B cell (primary cell): ENCODE data around the gene RFX4. TPM values are rescaled to one million over a fixed set of nuclear protein-coding genes. Genes with fewer than 3 reads are reported as not detected.
"Not testable (repeated sequence)": the region's sequence is repeated elsewhere in the genome, so short reads cannot be mapped to it uniquely, and the experiment has no call there.

Source experiments
- ATAC-seq: fragments of 200-7000 bp; cut with Tn5 transposase; one replicate; pipeline ENCODE4 v1.10.0; 2021; ENCODE audit warnings: low read depth, mild to moderate bottlenecking, moderate number of reproducible peaks, moderate library complexity
- CTCF ChIA-PET: fragments of 350-600 bp; sonication (Branson Sonifier 250); formaldehyde crosslinking; loops from one replicate; lab custom pipeline; 2021; ENCODE audit warnings: antibody characterized with exemption, inconsistent platforms; lab: Charles Lee
- POLR2A ChIA-PET: fragments of 350-600 bp; sonication (Branson Sonifier 250); formaldehyde crosslinking; loops from one replicate; lab custom pipeline; 2021; ENCODE audit warnings: antibody characterized with exemption; lab: Charles Lee
- DNase-seq: peaks from one replicate; pipeline ENCODE4 v3.0.0; 2013
- H2AFZ ChIP-seq: 2 replicates; pipeline ENCODE4 v1.6.1; 2012; ENCODE audit warnings: mild to moderate bottlenecking, low read depth, low read length; ENCODE audit not compliant: insufficient read depth, poor library complexity, severe bottlenecking
- H3K27ac ChIP-seq, 2 donors: 1 replicate in 1 of 2; 2 replicates in 1 of 2; pipeline ENCODE4 v1.5.1; 2012 to 2013; ENCODE audit warnings: low read length in 2 of 2, mild to moderate bottlenecking in 2 of 2, moderate library complexity in 1 of 2
- H3K27me3 ChIP-seq, 4 experiments: fragments of 200-600 bp in 1 of 4; sonication (generic) in 1 of 4; replicated peaks in 1 of 4; 1 replicate in 2 of 4; 2 replicates in 2 of 4; pipeline versions ENCODE4 v1.6.1 to v1.7.0; 2013 to 2016; ENCODE audit warnings: low read length in 3 of 4, mild to moderate bottlenecking in 2 of 4, mixed read lengths in 1 of 4, moderate library complexity in 1 of 4; ENCODE audit not compliant: insufficient read depth in 4 of 4, control insufficient read depth in 3 of 4; ENCODE audit errors: control extremely low read depth in 1 of 4
- H3K36me3 ChIP-seq, 2 experiments: replicated peaks in 1 of 2; 1 replicate in 1 of 2; 2 replicates in 1 of 2; pipeline versions ENCODE4 v1.6.1 to v1.7.1; 2013; ENCODE audit warnings: low read length in 1 of 2; ENCODE audit not compliant: insufficient read depth in 2 of 2, control insufficient read depth in 1 of 2; ENCODE audit errors: control extremely low read depth in 1 of 2, extremely low read depth in 1 of 2
- H3K4me1 ChIP-seq, 2 donors: fragments of 200-600 bp in 1 of 2; sonication (generic) in 1 of 2; 1 replicate in 1 of 2; 2 replicates in 1 of 2; pipeline versions ENCODE4 v1.5.1 to v1.6.1; 2013 to 2017; ENCODE audit warnings: low read length in 2 of 2; ENCODE audit not compliant: control insufficient read depth in 2 of 2, insufficient read depth in 2 of 2
- H3K4me2 ChIP-seq: replicated peaks from 2 replicates; pipeline ENCODE3; 2012; ENCODE audit warnings: mild to moderate bottlenecking, low read depth, low read length; ENCODE audit not compliant: poor library complexity, severe bottlenecking
- H3K4me3 ChIP-seq, 5 experiments: fragments of 200-600 bp in 1 of 5; sonication (generic) in 1 of 5; 1 replicate in 3 of 5; 2 replicates in 2 of 5; pipeline versions ENCODE4 v1.5.1 to v1.7.0; 2011 to 2016; ENCODE audit warnings: low read length in 4 of 5, mild to moderate bottlenecking in 4 of 5, low read depth in 2 of 5, control low read depth in 1 of 5, moderate library complexity in 1 of 5; ENCODE audit not compliant: insufficient read depth in 1 of 5; ENCODE audit errors: control extremely low read depth in 1 of 5, extremely low read depth in 1 of 5
- H3K79me2 ChIP-seq: fragments of 200-600 bp; sonication (generic); one replicate; pipeline ENCODE4 v1.6.0; 2016; ENCODE audit warnings: low read length; ENCODE audit not compliant: control insufficient read depth, insufficient read depth
- H3K9ac ChIP-seq: fragments of 200-600 bp; sonication (generic); 2 replicates; pipeline ENCODE4 v1.6.1; 2017; ENCODE audit warnings: mild to moderate bottlenecking, low read length, moderate library complexity
- H3K9me3 ChIP-seq, 3 donors: one replicate each; pipeline versions ENCODE4 v1.6.1 to v1.7.1; 2013; ENCODE audit warnings: low read length in 2 of 3; ENCODE audit not compliant: control insufficient read depth in 2 of 3, insufficient read depth in 1 of 3; ENCODE audit errors: control extremely low read depth in 1 of 3
- H4K20me1 ChIP-seq: 2 replicates; pipeline ENCODE4 v1.6.0; 2012; ENCODE audit warnings: mild to moderate bottlenecking, low read length; ENCODE audit not compliant: insufficient read depth, control insufficient read depth, poor library complexity, severe bottlenecking
- H3K27ac Mint-ChIP-seq: one replicate; pipeline ENCODE4 v1.8.0; 2021; ENCODE audit warnings: mixed read lengths
- H3K27me3 Mint-ChIP-seq: one replicate; pipeline ENCODE4 v1.8.0; 2021; ENCODE audit warnings: mixed read lengths
- H3K4me1 Mint-ChIP-seq: one replicate; pipeline ENCODE4 v1.8.0; 2021; ENCODE audit warnings: mixed read lengths
- H3K4me3 Mint-ChIP-seq: one replicate; pipeline ENCODE4 v1.8.0; 2021; ENCODE audit warnings: mixed read lengths
- H3K9me3 Mint-ChIP-seq: one replicate; pipeline ENCODE4 v1.8.0; 2022; ENCODE audit warnings: mixed read lengths; ENCODE audit not compliant: insufficient read depth
- CTCF ChIP-seq: fragments of 200-600 bp; IDR thresholded peaks from one replicate; pipeline ENCODE4 v1.8.0; 2022; ENCODE audit warnings: antibody characterized with exemption, mild to moderate bottlenecking
- EZH2 ChIP-seq: IDR thresholded peaks from 2 replicates; pipeline ENCODE4 v1.6.1; 2012; ENCODE audit warnings: borderline replicate concordance, low read depth, mild to moderate bottlenecking, moderate library complexity, low read length; ENCODE audit not compliant: insufficient read depth, poor library complexity, severe bottlenecking
- WGBS: methylation state at CpG from one replicate; pipeline ENCODE4 v1.1.5; 2013; ENCODE audit warnings: missing lambda C conversion rate; ENCODE audit not compliant: insufficient coverage; 5-methylcytosine and 5-hydroxymethylcytosine counted together
- intact Hi-C: fragments of 100-400 bp; cut with micrococcal nuclease; formaldehyde crosslinking; loops from one replicate; pipeline ENCODE4 v1.10.0; 2022
- polyA plus RNA-seq: library from polyadenylated mRNA; depleted of rRNA; stranded (reverse); fragments of >200 nt; gene quantifications from 2 replicates; pipeline ENCODE4 v1.2.3, GENCODE V29; 2012
- total RNA-seq, 2 donors: library from RNA; stranded (reverse); fragments of 120-200 nt in 1 of 2; gene quantifications; 1 replicate in 1 of 2; 2 replicates in 1 of 2; pipeline versions ENCODE4 v1.2.3 to v1.2.4, GENCODE V29; 2013 to 2022

The RFX4 gene
- total and polyA plus RNA-seq, 2 donors (not counting 1 experiment from before 2014, with no cell fraction given): not detected

- ChIA-PET CTCF (no interaction called here), POLR2A (no interaction called here)
- H2AFZ ChIP-seq: no peak overlapping the region
- H3K4me3 Mint-ChIP-seq: no peak overlapping the region
- H3K4me2 ChIP-seq: no peak overlapping the region
- 95% methylated on average over 3 of the region's 4 CpGs for WGBS
- no peaks in the 10 kb centered on the region for H4K20me1 ChIP-seq
- no peaks in the 10 kb centered on the region for H3K4me1 Mint-ChIP-seq
- ATAC-seq (no peak), DNase-seq (no peak)
- intact Hi-C loops: no loop called here
- H3K36me3 ChIP-seq: no peaks in the 10 kb centered on the region
- H3K27me3 ChIP-seq: peaks cover 0 to 4% (median 2%) of the 10 kb centered on the region in 4 experiments
- H3K9ac ChIP-seq: no peak overlapping the region
- no peaks in the 10 kb centered on the region for H3K9me3 Mint-ChIP-seq
- H3K27me3 Mint-ChIP-seq: peaks cover 50% of the 10 kb centered on the region
- no peak overlapping the region for H3K27ac Mint-ChIP-seq
- no peaks in the 10 kb centered on the region for H3K79me2 ChIP-seq
- H3K27ac ChIP-seq: no peak overlapping the region
- H3K9me3 ChIP-seq: no peaks in the 10 kb centered on the region
- no peak overlapping the region for H3K4me3 ChIP-seq
- TF ChIP-seq CTCF (no peak), EZH2 (no peak)
- no peaks in the 10 kb centered on the region for H3K4me1 ChIP-seq
Measured at GRCh38 chr12:106602076-106602475, 19.3 kb downstream of the RFX4 start.

- Histone ChIP-seq H3K9me3 (peaks cover 0 to 3% (median 0%) of the 10 kb centered on the region in 3 donors), H3K9ac (no peak overlapping the region), H3K79me2 (no peaks in the 10 kb centered on the region), H3K27me3 (peaks cover 0 to 4% (median 2%) of the 10 kb centered on the region in 4 experiments), H3K36me3 (no peaks in the 10 kb centered on the region), H3K27ac (no peak overlapping the region), H3K4me1 (no peaks in the 10 kb centered on the region), H3K4me2 (no peak overlapping the region), H3K4me3 (no peak overlapping the region), H4K20me1 (no peaks in the 10 kb centered on the region), H2AFZ (no peak overlapping the region)
- Mint-ChIP-seq H3K27me3 (peaks cover 27% of the 10 kb centered on the region), H3K4me3 (no peak overlapping the region), H3K4me1 (no peaks in the 10 kb centered on the region), H3K27ac (no peak overlapping the region), H3K9me3 (peaks cover under 1% of the 10 kb centered on the region)
- ChIA-PET CTCF (no interaction called here), POLR2A (no interaction called here)
- no peak for ATAC-seq
- intact Hi-C loops: no loop called here
- TF ChIP-seq EZH2 (no peak), CTCF (no peak)
- WGBS: 72% methylated on average over 2 of the region's 2 CpGs
- no peak for DNase-seq
Measured at GRCh38 chr12:106605254-106605653, 22.4 kb downstream of the RFX4 start.

GRCh38 chr12:106620588-106620987, 37.8 kb downstream of the RFX4 start:
- H3K4me1 Mint-ChIP-seq, POLR2A ChIA-PET, H3K36me3 ChIP-seq, H4K20me1 ChIP-seq, H3K4me2 ChIP-seq, ATAC-seq, H3K27ac Mint-ChIP-seq, H2AFZ ChIP-seq, H3K27me3 ChIP-seq, H3K4me1 ChIP-seq, H3K4me3 ChIP-seq, H3K79me2 ChIP-seq, CTCF ChIA-PET, intact Hi-C loops, H3K9ac ChIP-seq, H3K4me3 Mint-ChIP-seq, DNase-seq, H3K27ac ChIP-seq: not testable (repeated sequence)
- WGBS: 87% methylated on average over 3 of the region's 5 CpGs
- peaks cover 25% of the 10 kb centered on the region for H3K27me3 Mint-ChIP-seq
- H3K9me3 ChIP-seq: peaks cover 3 to 12% (median 5%) of the 10 kb centered on the region in 3 donors
- peaks cover 12% of the 10 kb centered on the region for H3K9me3 Mint-ChIP-seq
